Measurements from ENCODE around the gene C11orf68.

DNA sequence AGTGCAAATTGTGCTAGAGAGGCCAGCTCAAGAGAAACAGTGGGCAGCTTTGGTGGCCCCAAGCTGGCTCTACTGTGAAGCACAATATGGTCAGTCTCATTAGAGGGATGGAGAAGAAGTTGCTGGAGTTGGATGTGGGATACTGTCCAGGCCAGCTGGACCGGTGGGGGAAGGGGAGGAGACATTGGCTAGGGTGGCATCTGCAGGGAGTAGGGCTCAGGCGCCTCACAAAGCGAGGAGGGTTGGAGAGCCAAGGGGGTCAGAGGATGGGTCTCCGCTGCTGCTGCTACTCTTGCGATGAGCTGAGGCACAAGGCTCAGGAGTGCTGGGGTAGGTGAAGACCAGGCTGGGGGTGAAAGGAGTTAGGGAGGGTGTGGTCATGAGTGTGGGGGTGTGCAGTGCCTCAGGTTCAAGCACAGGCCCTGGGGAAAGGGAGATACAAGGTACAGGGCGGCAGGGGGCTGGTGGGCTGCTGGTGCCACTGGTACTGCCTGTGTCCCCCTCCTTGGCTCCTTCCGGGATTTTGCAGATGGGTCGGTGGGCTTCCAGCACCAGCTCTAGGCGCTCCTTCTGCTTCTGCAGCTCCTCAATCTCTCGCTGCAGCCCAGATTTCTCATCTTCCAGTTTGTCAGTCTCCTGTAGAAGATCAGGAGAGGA is 26.1 kb downstream of the C11orf68 start:
- TF ChIP-seq CTCF (IDR thresholded peaks at IDR 0.05; ENCODE audit: low read length) (no peak), EZH2 (IDR thresholded peaks at IDR 0.05; ENCODE audit: borderline replicate concordance, low read length) (no peak)

Data from OCI-LY1 (cell line).